Left lung (tissue), 10 donors: ENCODE measurements around the gene ACVR1B. TPM values are rescaled to one million over a fixed set of nuclear protein-coding genes. Genes with fewer than 3 reads are reported as not detected.
A peak's percentile ranks its signal among the peaks of the same experiment; 100 is the strongest.

Experiments
- ATAC-seq: fragments of 200-7000 bp; cut with Tn5 transposase; one replicate; pipeline ENCODE4 v1.9.1; 2020; ENCODE audit warnings: moderate library complexity
- DNase-seq, 4 donors: peaks; one replicate each; pipeline ENCODE4 v3.0.0-alpha.2; 2013 to 2020
- H3K27ac ChIP-seq, 2 donors: fragments of 200-600 bp; sonication (generic) in 1 of 2; one replicate each; pipeline versions ENCODE4 v1.5.0 to v1.8.0; 2020 to 2021
- H3K27me3 ChIP-seq, 2 donors: fragments of 200-600 bp; sonication (generic) in 1 of 2; one replicate each; pipeline versions ENCODE4 v1.5.0 to v1.8.0; 2020 to 2021
- H3K36me3 ChIP-seq, 2 donors: fragments of 200-600 bp; sonication (generic) in 1 of 2; one replicate each; pipeline versions ENCODE4 v1.5.0 to v1.8.0; 2020 to 2021
- H3K4me1 ChIP-seq, 2 donors: fragments of 200-600 bp; one replicate each; pipeline ENCODE4 v1.8.0; 2021
- H3K4me3 ChIP-seq, 2 donors: fragments of 200-600 bp; sonication (generic) in 1 of 2; one replicate each; pipeline versions ENCODE4 v1.5.0 to v1.8.0; 2020 to 2021; ENCODE audit warnings: mild to moderate bottlenecking in 1 of 2
- H3K9me3 ChIP-seq, 2 donors: fragments of 200-600 bp; sonication (generic) in 1 of 2; one replicate each; pipeline versions ENCODE4 v1.5.0 to v1.8.0; 2020 to 2021
- intact Hi-C, 2 donors: fragments of 100-400 bp; cut with DNase I; formaldehyde crosslinking; loops; one replicate each; pipeline versions ENCODE4 v1.11.2 to v1.14.2; 2022
- polyA plus RNA-seq, 6 donors: library from polyadenylated mRNA; unstranded; fragments of 120-200 nt; gene quantifications; one replicate each; pipeline ENCODE4 v1.2.1, GENCODE V29; 2013; ENCODE audit not compliant: insufficient read length in 6 of 6
- total RNA-seq, 2 donors: library from RNA; stranded (reverse); fragmentation: NEBNext Ultra II Directional; extraction: Animal tissue kit (Norgen Biotek cat#: 25700); gene quantifications; one replicate each; pipeline ENCODE4 v1.2.1, GENCODE V29; 2021
- TF ChIP-seq, protein P1 (sequence below), 2 donors: fragments of 200-600 bp; sonication (generic) in 1 of 2; IDR thresholded peaks; one replicate each; pipeline versions ENCODE4 v1.5.0 to v1.8.0; 2021; ENCODE audit warnings: antibody characterized with exemption in 2 of 2
- donor health status: DM: no; HTN: yes; CAD: no.
- donor health status: DM: no; HTN: no; CAD: no.

The ACVR1B gene
- total and polyA plus RNA-seq, 8 donors: 13.2 to 26.6 (median 16.5) TPM

DNA sequence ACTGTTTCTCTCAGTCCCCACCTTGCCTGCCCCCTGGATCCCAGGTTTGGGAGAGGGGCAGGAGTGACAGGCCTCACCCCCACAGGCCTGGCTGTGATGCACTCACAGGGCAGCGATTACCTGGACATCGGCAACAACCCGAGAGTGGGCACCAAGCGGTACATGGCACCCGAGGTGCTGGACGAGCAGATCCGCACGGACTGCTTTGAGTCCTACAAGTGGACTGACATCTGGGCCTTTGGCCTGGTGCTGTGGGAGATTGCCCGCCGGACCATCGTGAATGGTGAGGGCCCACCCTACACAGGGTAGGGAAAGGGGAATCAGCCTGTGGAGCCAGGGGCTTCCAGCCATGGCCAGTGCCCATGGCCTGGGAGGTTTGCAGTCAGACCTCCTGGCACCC is 35.5 kb upstream of the ACVR1B start:
- Histone ChIP-seq H3K4me1 (peaks cover 9 to 52% of the 10 kb centered on the region in 2 donors), H3K27ac (no peak overlapping the region), H3K9me3 (no peaks in the 10 kb centered on the region), H3K36me3 (peaks cover 0 to 39% of the 10 kb centered on the region in 2 donors), H3K27me3 (no peaks in the 10 kb centered on the region), H3K4me3 (no peak overlapping the region)
- ATAC-seq (no peak), DNase-seq (no peak)
- TF ChIP-seq, protein P1, sequence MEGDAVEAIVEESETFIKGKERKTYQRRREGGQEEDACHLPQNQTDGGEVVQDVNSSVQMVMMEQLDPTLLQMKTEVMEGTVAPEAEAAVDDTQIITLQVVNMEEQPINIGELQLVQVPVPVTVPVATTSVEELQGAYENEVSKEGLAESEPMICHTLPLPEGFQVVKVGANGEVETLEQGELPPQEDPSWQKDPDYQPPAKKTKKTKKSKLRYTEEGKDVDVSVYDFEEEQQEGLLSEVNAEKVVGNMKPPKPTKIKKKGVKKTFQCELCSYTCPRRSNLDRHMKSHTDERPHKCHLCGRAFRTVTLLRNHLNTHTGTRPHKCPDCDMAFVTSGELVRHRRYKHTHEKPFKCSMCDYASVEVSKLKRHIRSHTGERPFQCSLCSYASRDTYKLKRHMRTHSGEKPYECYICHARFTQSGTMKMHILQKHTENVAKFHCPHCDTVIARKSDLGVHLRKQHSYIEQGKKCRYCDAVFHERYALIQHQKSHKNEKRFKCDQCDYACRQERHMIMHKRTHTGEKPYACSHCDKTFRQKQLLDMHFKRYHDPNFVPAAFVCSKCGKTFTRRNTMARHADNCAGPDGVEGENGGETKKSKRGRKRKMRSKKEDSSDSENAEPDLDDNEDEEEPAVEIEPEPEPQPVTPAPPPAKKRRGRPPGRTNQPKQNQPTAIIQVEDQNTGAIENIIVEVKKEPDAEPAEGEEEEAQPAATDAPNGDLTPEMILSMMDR (IDR thresholded peaks at IDR 0.05): no peak
- intact Hi-C loops: no loop called here

DNA sequence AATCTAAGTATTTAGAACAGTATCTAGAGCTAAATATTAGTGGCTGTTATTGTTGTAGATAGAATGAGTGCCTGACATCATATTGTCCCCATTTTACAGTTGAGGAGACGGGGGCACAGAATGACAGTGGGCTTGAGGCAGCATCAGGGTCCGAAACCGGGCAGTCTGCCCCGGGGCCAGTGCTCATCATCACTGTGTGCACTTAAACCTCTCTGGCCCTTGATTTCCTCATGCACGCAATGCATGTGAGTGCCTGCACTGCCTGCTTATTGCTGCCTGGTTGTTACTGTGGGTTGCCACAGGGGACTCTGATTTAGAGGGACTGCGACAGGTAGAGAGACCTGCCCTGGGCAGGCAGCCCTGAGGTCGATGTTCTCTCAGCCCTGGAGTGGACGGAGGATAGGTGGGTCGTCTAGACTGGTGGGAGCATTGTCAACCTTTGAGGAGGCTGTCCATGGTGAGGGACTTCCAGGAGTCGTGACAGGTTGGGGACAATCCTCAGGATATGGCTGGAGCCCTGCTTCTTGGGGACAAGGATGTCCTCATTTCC is 34.4 kb upstream of the ACVR1B start:
- no peaks in the 10 kb centered on the region for H3K9me3 ChIP-seq
- TF ChIP-seq, protein P1 (IDR thresholded peaks at IDR 0.05): no peak
- H3K27ac ChIP-seq: peak overlapping the region in 1 of 2 donors; percentile 50
- H3K4me3 ChIP-seq: no peak overlapping the region
- peaks cover 0 to 44% of the 10 kb centered on the region in 2 donors for H3K36me3 ChIP-seq
- DNase-seq (no peak), ATAC-seq (no peak)
- H3K4me1 ChIP-seq: peaks cover under 1 to 52% of the 10 kb centered on the region in 2 donors
- no peaks in the 10 kb centered on the region for H3K27me3 ChIP-seq
- intact Hi-C loops: no loop called here

GRCh38 chr12:51917746-51918453 is 33.6 kb upstream of the ACVR1B start:
- TF ChIP-seq, protein P1 (IDR thresholded peaks at IDR 0.05): no peak
- no peak for ATAC-seq
- peak overlapping the region in 1 of 2 donors; percentile 50 for H3K27ac ChIP-seq
- H3K4me1 ChIP-seq: peaks cover 8 to 54% of the 10 kb centered on the region in 2 donors
- DNase-seq: peak in 1 of 4 donors; percentile 72
- H3K4me3 ChIP-seq: no peak overlapping the region
- H3K9me3 ChIP-seq: no peaks in the 10 kb centered on the region
- H3K27me3 ChIP-seq: no peaks in the 10 kb centered on the region
- H3K36me3 ChIP-seq: peaks cover 0 to 44% of the 10 kb centered on the region in 2 donors
- intact Hi-C loops: no loop called here

- H3K4me3 ChIP-seq: no peak overlapping the region
- intact Hi-C loops: no loop called here
- peaks cover 14 to 59% of the 10 kb centered on the region in 2 donors for H3K4me1 ChIP-seq
- ATAC-seq (no peak), DNase-seq (no peak)
- no peaks in the 10 kb centered on the region for H3K27me3 ChIP-seq
- TF ChIP-seq, protein P1 (IDR thresholded peaks at IDR 0.05): no peak
- no peak overlapping the region for H3K27ac ChIP-seq
- peaks cover 0 to 39% of the 10 kb centered on the region in 2 donors for H3K36me3 ChIP-seq
- no peaks in the 10 kb centered on the region for H3K9me3 ChIP-seq
Observed at GRCh38 chr12:51920046-51920445, 31.5 kb upstream of the ACVR1B start.

GRCh38 chr12:51921017-51921725 is 30.3 kb upstream of the ACVR1B start:
- no peaks in the 10 kb centered on the region for H3K27me3 ChIP-seq
- no peak for DNase-seq
- peaks cover 0 to 28% of the 10 kb centered on the region in 2 donors for H3K36me3 ChIP-seq
- H3K9me3 ChIP-seq: no peaks in the 10 kb centered on the region
- intact Hi-C loops: no loop called here
- no peak for ATAC-seq
- TF ChIP-seq, protein P1 (IDR thresholded peaks at IDR 0.05): no peak
- H3K4me1 ChIP-seq: peaks cover 14 to 55% of the 10 kb centered on the region in 2 donors
- no peak overlapping the region for H3K4me3 ChIP-seq
- peak overlapping the region in 1 of 2 donors; percentile 13 for H3K27ac ChIP-seq
